HG02981 (cell line): ENCODE measurements around the gene NDUFAF4.

ENCODE experiments used
- ATAC-seq: cut with Tn5 transposase; IDR thresholded peaks from one replicate; pipeline ENCODE4 v1.9.1; 2021; ENCODE audit warnings: mild to moderate bottlenecking, moderate library complexity; ENCODE audit not compliant: unreplicated experiment

The NDUFAF4 gene

GRCh38 chr6:96899451-96899998 lies 1.8 kb upstream of the NDUFAF4 start:
- ATAC-seq = no peak

DNA sequence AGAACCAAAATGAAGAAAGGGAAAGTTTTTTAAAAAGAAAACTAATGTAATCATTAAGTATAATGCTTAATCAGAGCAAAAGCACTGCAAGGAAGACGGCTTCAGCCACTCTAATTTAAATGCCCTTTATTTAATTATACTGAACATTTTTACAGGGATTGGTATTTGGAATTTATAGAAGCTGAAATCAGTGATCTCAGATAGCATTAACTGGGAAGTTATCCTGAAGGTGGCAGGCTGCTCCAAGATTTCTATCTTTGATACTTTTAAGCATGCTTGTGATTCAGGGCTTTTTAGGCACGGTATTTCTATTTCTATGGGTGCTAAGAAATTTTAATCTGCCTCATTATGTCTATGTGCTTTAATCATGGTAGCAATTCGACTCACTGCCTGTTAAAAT lies 1.3 kb upstream of the NDUFAF4 start:
- no peak for ATAC-seq

DNA sequence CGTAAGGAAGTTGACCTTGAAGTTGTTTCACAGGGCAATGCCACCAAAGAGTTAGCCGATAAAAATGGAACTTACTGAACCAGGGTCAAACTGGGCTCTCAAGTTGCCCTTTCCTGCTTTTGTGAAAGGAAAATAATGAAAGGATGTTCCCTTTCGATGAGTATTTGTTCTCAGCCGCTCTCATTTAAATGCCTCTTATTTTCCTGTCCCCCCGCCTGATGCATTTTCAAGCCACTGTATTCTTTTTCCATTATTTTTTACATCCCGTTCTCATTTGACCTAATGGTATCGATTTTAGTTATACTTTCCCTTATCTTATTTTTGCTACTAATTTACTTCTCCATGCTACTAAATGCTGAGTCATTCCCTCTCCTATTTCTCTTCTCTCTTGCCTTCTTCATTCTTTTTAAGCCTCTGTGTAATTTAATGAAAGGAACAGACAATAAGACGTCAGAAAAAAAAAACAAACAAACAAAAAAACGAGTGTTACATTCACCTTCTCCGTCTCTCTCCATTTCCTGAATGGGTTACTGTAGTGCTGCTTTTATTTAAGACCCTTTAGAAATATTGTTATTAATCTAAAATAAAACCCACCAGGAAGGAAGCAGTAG lies 655 bp upstream of the NDUFAF4 start:
- no peak for ATAC-seq

DNA sequence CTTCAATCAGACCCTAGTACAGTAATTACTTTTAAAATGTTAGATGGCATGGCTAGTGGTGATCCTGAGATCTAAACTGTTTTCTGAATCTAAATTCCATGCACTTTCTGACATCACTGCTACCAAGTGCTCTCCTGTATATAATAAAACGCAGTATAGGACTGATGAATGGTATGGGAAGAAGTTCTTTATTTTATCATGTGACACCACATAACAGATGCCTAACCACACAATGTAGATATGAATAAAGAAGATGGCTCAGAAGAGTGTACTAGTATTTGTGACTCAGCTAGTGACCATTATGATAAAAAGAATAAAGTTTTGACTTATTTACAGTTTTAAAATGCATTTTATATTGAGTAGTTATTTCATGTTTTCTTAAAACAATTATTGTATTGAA lies 8.5 kb downstream of the NDUFAF4 start:
- no peak for ATAC-seq

DNA sequence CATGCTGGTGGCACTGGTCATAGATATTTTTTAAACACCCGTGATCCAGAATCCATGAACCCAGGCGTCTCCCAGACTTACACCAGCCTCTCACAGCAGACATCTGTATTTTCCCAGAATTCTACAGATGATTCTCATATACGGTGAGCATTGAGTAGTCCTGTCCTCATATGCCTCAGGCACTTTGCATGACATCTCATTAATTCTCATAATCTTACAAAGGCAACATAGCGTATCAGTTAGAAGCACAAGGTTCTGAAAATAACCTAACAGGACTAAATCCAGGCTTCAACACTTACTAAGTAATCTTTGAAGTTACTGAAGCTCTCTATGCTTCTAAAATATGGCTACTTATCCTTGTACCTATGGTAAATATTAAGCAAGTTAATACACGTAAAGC lies 8.9 kb downstream of the NDUFAF4 start:
- ATAC-seq = no peak

GRCh38 chr6:96886519-96886918 lies 11.2 kb downstream of the NDUFAF4 start:
- ATAC-seq = no peak

- peak; percentile 92 for ATAC-seq
These were observed 12.5 kb downstream of the NDUFAF4 start for GRCh38 chr6:96885187-96885631.

DNA sequence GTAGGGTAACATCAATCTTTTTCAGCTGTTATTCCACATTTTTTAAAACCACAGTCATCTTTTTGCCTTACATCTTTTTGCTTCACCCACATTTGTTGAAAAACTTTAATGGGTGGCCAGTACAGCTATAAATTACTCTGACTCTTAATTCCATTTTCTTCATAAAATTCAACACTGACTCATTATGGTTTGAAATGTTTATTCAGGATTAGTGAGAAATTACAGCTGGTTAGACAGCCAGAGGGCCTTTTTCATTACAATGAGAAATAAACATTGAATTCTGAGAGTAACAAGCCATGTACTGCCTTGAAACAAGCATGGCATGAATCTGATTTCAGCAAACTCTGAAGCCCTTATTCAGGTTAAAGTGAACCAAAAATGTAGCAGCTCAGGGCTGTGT lies 19.5 kb downstream of the NDUFAF4 start:
- no peak for ATAC-seq

GRCh38 chr6:96876886-96877545 lies 20.7 kb downstream of the NDUFAF4 start:
- no peak for ATAC-seq

GRCh38 chr6:96872976-96873375 lies 24.7 kb downstream of the NDUFAF4 start:
- ATAC-seq = no peak

- ATAC-seq = no peak
These were observed 32.7 kb downstream of the NDUFAF4 start for GRCh38 chr6:96865055-96865405.

- no peak for ATAC-seq
These were observed 33.3 kb downstream of the NDUFAF4 start for GRCh38 chr6:96864216-96865054.

DNA sequence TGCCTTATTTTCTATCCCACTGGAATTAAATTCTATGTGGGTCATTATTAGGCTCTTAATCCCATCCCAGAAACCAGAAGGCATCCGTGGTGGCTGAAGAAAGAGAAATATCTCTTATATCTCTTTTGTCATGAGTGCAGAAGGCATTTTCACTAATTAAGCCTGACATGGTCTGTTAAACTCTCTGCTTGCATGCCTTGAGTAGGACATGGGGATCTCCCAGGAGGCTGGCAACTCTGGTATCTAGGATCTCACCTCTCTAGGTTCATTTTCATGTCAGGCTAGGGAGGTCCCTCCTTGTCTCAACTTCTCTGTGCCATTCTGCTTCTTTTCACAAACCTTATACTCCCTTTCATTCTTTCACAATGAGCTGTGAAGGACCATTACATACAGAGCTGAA lies 35.1 kb downstream of the NDUFAF4 start:
- ATAC-seq = no peak

GRCh38 chr6:96861588-96861987 lies 36.1 kb downstream of the NDUFAF4 start:
- no peak for ATAC-seq

GRCh38 chr6:96856856-96857255 lies 40.8 kb downstream of the NDUFAF4 start:
- no peak for ATAC-seq

GRCh38 chr6:96853083-96853482 lies 44.6 kb downstream of the NDUFAF4 start:
- no peak for ATAC-seq

- ATAC-seq = no peak
These were observed 45.1 kb downstream of the NDUFAF4 start for GRCh38 chr6:96852605-96853004.

DNA sequence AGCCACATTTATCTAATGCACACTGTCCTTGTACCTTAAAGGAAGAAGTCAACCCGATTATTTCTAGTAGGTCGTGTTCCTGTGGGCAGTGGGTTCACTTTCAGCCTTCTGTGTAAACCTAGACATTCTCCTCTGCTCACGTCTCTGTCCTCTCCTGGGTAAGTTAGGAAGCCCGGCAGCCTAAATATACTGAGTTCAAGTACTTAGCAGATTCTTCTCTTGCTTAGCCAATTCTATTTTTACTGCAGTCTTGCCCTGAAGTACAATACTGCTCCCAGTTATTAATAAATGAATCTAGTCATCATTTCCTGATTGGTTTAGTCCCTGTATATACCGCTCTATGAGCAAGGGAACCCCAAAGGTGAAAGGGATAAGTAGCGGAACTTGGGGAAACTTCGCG lies 45.8 kb downstream of the NDUFAF4 start:
- ATAC-seq = no peak

DNA sequence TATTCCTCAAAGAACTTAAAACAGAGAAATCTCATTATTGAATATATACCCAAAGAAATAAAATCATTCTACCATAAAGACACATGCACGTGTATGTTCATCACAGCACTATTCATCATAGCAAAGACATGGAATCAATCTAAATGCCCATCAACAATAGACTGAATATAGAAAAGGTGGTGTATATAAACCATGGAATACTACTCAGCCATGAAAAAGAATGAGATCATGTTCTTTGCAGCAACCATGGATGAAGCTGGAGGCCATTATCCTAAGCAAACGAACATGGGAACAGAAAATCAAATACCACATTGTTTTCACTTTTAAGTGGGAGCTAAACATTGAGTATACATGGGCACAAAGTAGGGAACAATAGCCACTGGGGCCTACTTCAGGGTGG lies 48.1 kb downstream of the NDUFAF4 start:
- ATAC-seq = no peak

- ATAC-seq = peak; percentile 88
These were observed 53.2 kb downstream of the NDUFAF4 start for GRCh38 chr6:96844530-96844929.

DNA sequence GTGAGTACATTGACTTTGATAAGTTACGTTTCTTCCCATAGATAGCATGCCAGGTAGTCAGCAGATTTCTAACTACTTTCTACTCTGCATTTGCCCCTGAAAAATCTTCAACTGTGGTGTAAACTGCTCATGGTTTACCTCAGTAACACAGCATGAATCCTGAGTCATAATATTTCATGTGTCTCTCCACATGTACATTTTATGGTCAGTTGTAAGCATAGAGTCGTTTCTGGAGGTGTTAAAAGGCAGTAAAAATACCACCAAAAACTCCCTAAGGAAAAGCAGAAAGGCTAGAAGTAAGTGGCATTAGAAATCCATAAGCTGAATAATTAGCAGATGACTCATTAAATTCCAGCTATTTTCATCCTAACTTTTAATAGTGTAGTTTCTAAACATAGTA lies 56.3 kb downstream of the NDUFAF4 start:
- ATAC-seq = no peak
